ENCODE data around the gene C5orf63. TPM values are rescaled to one million over a fixed set of nuclear protein-coding genes. Genes with fewer than 3 reads are reported as not detected.
A peak's percentile ranks its signal among the peaks of the same experiment; 100 is the strongest.

C5orf63 gene
- total and polyA plus RNA-seq, 2 experiments from 2014 or later, result 6.8 to 10.5 TPM

- H3K4me1 ChIP-seq (ENCODE audit: insufficient read depth), result peaks cover 54% of the 10 kb centered on the region
- H3K27me3 ChIP-seq (ENCODE audit: insufficient read depth), result no peaks in the 10 kb centered on the region
- Mint-ChIP-seq H3K27me3 (ENCODE audit: insufficient read depth, low read depth, poor library complexity) (peaks cover 6% of the 10 kb centered on the region), H3K36me3 (ENCODE audit: low read depth) (no peaks in the 10 kb centered on the region), H3K9me3 (no peaks in the 10 kb centered on the region), H3K4me1 (peaks cover 49% of the 10 kb centered on the region), H3K27ac (no peak overlapping the region), H3K4me3 (no peak overlapping the region)
- H3K79me2 ChIP-seq (replicated peaks; ENCODE audit: insufficient read depth), result no peaks in the 10 kb centered on the region
- no peak overlapping the region for H3K4me3 ChIP-seq
- H3F3A ChIP-seq (replicated peaks; ENCODE audit: low read depth), result 0 out of 2 replicates have a peak, but pooled peaks cover under 1% of the 10 kb centered on the region
- no peaks in the 10 kb centered on the region for H3K36me3 ChIP-seq (ENCODE audit: insufficient read depth)
- H3K27ac ChIP-seq (ENCODE audit: low read depth), result no peak overlapping the region
- TF ChIP-seq ZNF462 (CRISPR knock-in tag; IDR thresholded peaks at IDR 0.05) (no peak), JUNB (IDR thresholded peaks at IDR 0.05; ENCODE audit: unreplicated experiment) (no peak), ETS1 (IDR thresholded peaks at IDR 0.05) (no peak), ZNF331 (CRISPR knock-in tag; IDR thresholded peaks at IDR 0.05; ENCODE audit: low read depth) (no peak), EZH2 (IDR thresholded peaks at IDR 0.05; ENCODE audit: low read depth, unreplicated experiment) (no peak), NANOG (IDR thresholded peaks at IDR 0.05; ENCODE audit: borderline replicate concordance) (no peak), POLR2AphosphoS5 (IDR thresholded peaks at IDR 0.05; ENCODE audit: low read depth) (no peak), REST (IDR thresholded peaks at IDR 0.05; ENCODE audit: unreplicated experiment) (no peak), STAT1 (IDR thresholded peaks at IDR 0.05; ENCODE audit: unreplicated experiment) (no peak), CREB1 (CRISPR knock-in tag; IDR thresholded peaks at IDR 0.05; ENCODE audit: low read depth) (no peak), CTCF (conservative IDR thresholded peaks at IDR 0.05; ENCODE audit: low read depth in 2 of 2) (no peak), EZH2phosphoT487 (IDR thresholded peaks at IDR 0.05; ENCODE audit: unreplicated experiment) (no peak)
- peak overlapping the region; percentile 29; the same call in 1 of the 2 replicates for H2AFZ ChIP-seq
- no peaks in the 10 kb centered on the region for H4K20me1 ChIP-seq (replicated peaks; ENCODE audit: insufficient read depth)
- ATAC-seq (peak; percentile 55), DNase-seq (ENCODE audit: low spot score) (peak; percentile 55)
- no peak overlapping the region for H3K4me2 ChIP-seq
- no peaks in the 10 kb centered on the region for H3K9me2 ChIP-seq (ENCODE audit: insufficient read depth)
Observed at GRCh38 chr5:127092690-127093089, 19.4 kb upstream of the C5orf63 start.
